Measurements from ENCODE around the gene NXPH1. TPM values are rescaled to one million over a fixed set of nuclear protein-coding genes. Genes with fewer than 3 reads are reported as not detected.
A peak's percentile ranks its signal among the peaks of the same experiment; 100 is the strongest.
"Not testable (repeated sequence)": the region's sequence is repeated elsewhere in the genome, so short reads cannot be mapped to it uniquely, and the experiment has no call there.

NXPH1 gene
- polyA plus RNA-seq, 1 donor from 2014 or later, result 15.9 TPM

GRCh38 chr7:8719102-8719501 lies 285.7 kb downstream of the NXPH1 start:
- Histone ChIP-seq H3K4me3 (ENCODE audit: low read length) (no peak overlapping the region), H3K4me2 (ENCODE audit: low read length) (no peak overlapping the region), H3K9me2 (ENCODE audit: insufficient read depth, low read length) (no peaks in the 10 kb centered on the region), H2AFZ (ENCODE audit: low read depth, low read length) (no peak overlapping the region), H3K79me2 (replicated peaks; ENCODE audit: insufficient read depth, low read length) (no peaks in the 10 kb centered on the region), H3K27me3 (ENCODE audit: insufficient read depth, low read depth, low read length) (no peaks in the 10 kb centered on the region), H3K36me3 (ENCODE audit: insufficient read depth, low read length) (no peaks in the 10 kb centered on the region), H3K9ac (ENCODE audit: low read length) (no peak overlapping the region), H3K9me3 (ENCODE audit: low read length) (no peaks in the 10 kb centered on the region), H4K20me1 (ENCODE audit: insufficient read depth) (no peaks in the 10 kb centered on the region), H3F3A (ENCODE audit: insufficient read depth, low read length, poor library complexity, severe bottlenecking) (no peaks in the 10 kb centered on the region), H3K27ac (ENCODE audit: low read length) (no peak overlapping the region)
- TF ChIP-seq CTCF (IDR thresholded peaks at IDR 0.05; ENCODE audit: poor library complexity, severe bottlenecking), result no peak
- TF ChIP-seq POLR2AphosphoS5 (IDR thresholded peaks at IDR 0.05), result no peak
- no peak for TF ChIP-seq SMC3 (conservative IDR thresholded peaks at IDR 0.05; ENCODE audit: poor library complexity)
- TF ChIP-seq RAD21 (conservative IDR thresholded peaks at IDR 0.05), result no peak
- no peak for TF ChIP-seq EP300 (conservative IDR thresholded peaks at IDR 0.05; ENCODE audit: poor library complexity, severe bottlenecking)
- no peak for TF ChIP-seq TAF1 (IDR thresholded peaks at IDR 0.05; ENCODE audit: low read depth)
- TF ChIP-seq EZH2 (IDR thresholded peaks at IDR 0.05; ENCODE audit: borderline replicate concordance, insufficient read depth, low read length, poor library complexity, severe bottlenecking), result no peak
- TF ChIP-seq, protein P1, sequence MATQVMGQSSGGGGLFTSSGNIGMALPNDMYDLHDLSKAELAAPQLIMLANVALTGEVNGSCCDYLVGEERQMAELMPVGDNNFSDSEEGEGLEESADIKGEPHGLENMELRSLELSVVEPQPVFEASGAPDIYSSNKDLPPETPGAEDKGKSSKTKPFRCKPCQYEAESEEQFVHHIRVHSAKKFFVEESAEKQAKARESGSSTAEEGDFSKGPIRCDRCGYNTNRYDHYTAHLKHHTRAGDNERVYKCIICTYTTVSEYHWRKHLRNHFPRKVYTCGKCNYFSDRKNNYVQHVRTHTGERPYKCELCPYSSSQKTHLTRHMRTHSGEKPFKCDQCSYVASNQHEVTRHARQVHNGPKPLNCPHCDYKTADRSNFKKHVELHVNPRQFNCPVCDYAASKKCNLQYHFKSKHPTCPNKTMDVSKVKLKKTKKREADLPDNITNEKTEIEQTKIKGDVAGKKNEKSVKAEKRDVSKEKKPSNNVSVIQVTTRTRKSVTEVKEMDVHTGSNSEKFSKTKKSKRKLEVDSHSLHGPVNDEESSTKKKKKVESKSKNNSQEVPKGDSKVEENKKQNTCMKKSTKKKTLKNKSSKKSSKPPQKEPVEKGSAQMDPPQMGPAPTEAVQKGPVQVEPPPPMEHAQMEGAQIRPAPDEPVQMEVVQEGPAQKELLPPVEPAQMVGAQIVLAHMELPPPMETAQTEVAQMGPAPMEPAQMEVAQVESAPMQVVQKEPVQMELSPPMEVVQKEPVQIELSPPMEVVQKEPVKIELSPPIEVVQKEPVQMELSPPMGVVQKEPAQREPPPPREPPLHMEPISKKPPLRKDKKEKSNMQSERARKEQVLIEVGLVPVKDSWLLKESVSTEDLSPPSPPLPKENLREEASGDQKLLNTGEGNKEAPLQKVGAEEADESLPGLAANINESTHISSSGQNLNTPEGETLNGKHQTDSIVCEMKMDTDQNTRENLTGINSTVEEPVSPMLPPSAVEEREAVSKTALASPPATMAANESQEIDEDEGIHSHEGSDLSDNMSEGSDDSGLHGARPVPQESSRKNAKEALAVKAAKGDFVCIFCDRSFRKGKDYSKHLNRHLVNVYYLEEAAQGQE (IDR thresholded peaks at IDR 0.05; ENCODE audit: borderline replicate concordance), result no peak
- no peak for TF ChIP-seq MXI1 (conservative IDR thresholded peaks at IDR 0.05; ENCODE audit: poor library complexity, severe bottlenecking)

DNA sequence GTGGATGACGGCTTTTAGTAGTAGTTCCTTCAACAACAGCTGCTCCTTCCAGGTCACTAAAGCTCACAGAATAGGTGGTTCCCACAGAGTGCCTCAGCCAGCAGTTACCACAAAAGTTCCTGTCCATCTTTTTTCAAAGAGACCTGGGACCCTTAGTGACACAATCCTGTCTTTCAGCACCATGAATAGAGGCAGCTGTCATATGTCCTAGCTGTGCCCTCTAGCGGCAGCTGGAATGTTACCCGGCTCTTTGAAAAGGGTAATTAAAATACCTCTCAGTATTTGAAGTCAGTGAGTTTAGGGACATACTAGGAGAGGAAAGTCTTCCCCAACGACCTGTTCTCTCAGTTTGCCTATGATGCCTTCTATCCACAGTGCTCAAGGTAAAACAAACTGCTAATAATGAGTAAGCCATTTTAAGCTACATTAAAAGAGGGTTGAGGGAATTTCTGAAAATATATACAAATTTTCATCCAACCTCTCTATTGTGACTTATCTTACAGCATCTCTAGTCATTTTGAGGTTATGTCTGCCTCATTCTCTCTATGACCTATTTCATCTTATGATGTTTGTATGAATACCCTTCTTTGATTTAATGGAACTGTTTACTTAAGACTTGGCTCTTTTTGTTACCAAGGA lies 290.8 kb downstream of the NXPH1 start:
- Histone ChIP-seq H3F3A (ENCODE audit: insufficient read depth, low read length, poor library complexity, severe bottlenecking) (no peaks in the 10 kb centered on the region), H3K4me3 (ENCODE audit: low read length) (no peak overlapping the region), H2AFZ (ENCODE audit: low read depth, low read length) (no peak overlapping the region), H4K20me1 (ENCODE audit: insufficient read depth) (no peaks in the 10 kb centered on the region), H3K9me3 (ENCODE audit: low read length) (no peaks in the 10 kb centered on the region), H3K27ac (ENCODE audit: low read length) (no peak overlapping the region), H3K79me2 (replicated peaks; ENCODE audit: insufficient read depth, low read length) (no peaks in the 10 kb centered on the region), H3K27me3 (ENCODE audit: insufficient read depth, low read depth, low read length) (no peaks in the 10 kb centered on the region), H3K4me2 (ENCODE audit: low read length) (no peak overlapping the region), H3K36me3 (ENCODE audit: insufficient read depth, low read length) (no peaks in the 10 kb centered on the region), H3K9ac (ENCODE audit: low read length) (no peak overlapping the region), H3K9me2 (ENCODE audit: insufficient read depth, low read length) (no peaks in the 10 kb centered on the region)
- TF ChIP-seq POLR2AphosphoS5 (IDR thresholded peaks at IDR 0.05), result no peak
- TF ChIP-seq TAF1 (IDR thresholded peaks at IDR 0.05; ENCODE audit: low read depth), result no peak
- TF ChIP-seq, protein P1 (IDR thresholded peaks at IDR 0.05; ENCODE audit: borderline replicate concordance), result no peak
- TF ChIP-seq MXI1 (conservative IDR thresholded peaks at IDR 0.05; ENCODE audit: poor library complexity, severe bottlenecking), result no peak
- TF ChIP-seq SMC3 (conservative IDR thresholded peaks at IDR 0.05; ENCODE audit: poor library complexity), result no peak
- no peak for TF ChIP-seq EP300 (conservative IDR thresholded peaks at IDR 0.05; ENCODE audit: poor library complexity, severe bottlenecking)
- peak; percentile 35 for TF ChIP-seq CTCF (IDR thresholded peaks at IDR 0.05; ENCODE audit: poor library complexity, severe bottlenecking)
- no peak for TF ChIP-seq EZH2 (IDR thresholded peaks at IDR 0.05; ENCODE audit: borderline replicate concordance, insufficient read depth, low read length, poor library complexity, severe bottlenecking)
- TF ChIP-seq RAD21 (conservative IDR thresholded peaks at IDR 0.05), result peak; percentile 14

- H3K27ac ChIP-seq (ENCODE audit: low read length); H4K20me1 ChIP-seq (ENCODE audit: insufficient read depth): not testable (repeated sequence)
These were observed 298.3 kb downstream of the NXPH1 start for GRCh38 chr7:8731756-8732155.

More at GRCh38 chr7:8731756-8732155, 298.3 kb downstream of the NXPH1 start:
- not testable (repeated sequence) for H2AFZ ChIP-seq (ENCODE audit: low read depth, low read length); H3K9me3 ChIP-seq (ENCODE audit: low read length); H3K27me3 ChIP-seq (ENCODE audit: insufficient read depth, low read depth, low read length); H3K9ac ChIP-seq (ENCODE audit: low read length); H3K36me3 ChIP-seq (ENCODE audit: insufficient read depth, low read length); H3K9me2 ChIP-seq (ENCODE audit: insufficient read depth, low read length); H3K4me3 ChIP-seq (ENCODE audit: low read length); H3K79me2 ChIP-seq (replicated peaks; ENCODE audit: insufficient read depth, low read length); H3F3A ChIP-seq (ENCODE audit: insufficient read depth, low read length, poor library complexity, severe bottlenecking); H3K4me2 ChIP-seq (ENCODE audit: low read length)

Measured in neural cell (in vitro differentiated cells).